SK-N-SH (cell line): ENCODE measurements around the gene PEPD. TPM values are rescaled to one million over a fixed set of nuclear protein-coding genes. Genes with fewer than 3 reads are reported as not detected.

Experiments
- CTCF ChIA-PET: fragments of 300-600, 350-600 bp; formaldehyde crosslinking; extraction: SDS; loops from one replicate; lab custom pipeline; 2021; lab: Yijun Ruan, JAX
- POLR2A ChIA-PET: fragments of 350-600 bp; sonication (Branson Sonifier 250); formaldehyde crosslinking; extraction: SDS; loops from one replicate; lab custom pipeline; 2020; ENCODE audit warnings: antibody characterized with exemption, inconsistent platforms; lab: Yijun Ruan, JAX
- DNase-seq: peaks from one replicate; pipeline ENCODE4 v3.0.0; 2012
- H2AFZ ChIP-seq: fragments of 200-600 bp; sonication (generic); 2 replicates; pipeline ENCODE4 v1.8.1; 2016; ENCODE audit warnings: antibody characterized with exemption, mild to moderate bottlenecking, low read depth
- H3F3A ChIP-seq: fragments of 200-600 bp; sonication (generic); replicated peaks from 2 replicates; pipeline ENCODE3; 2016; ENCODE audit warnings: antibody characterized with exemption, mild to moderate bottlenecking; ENCODE audit not compliant: insufficient read depth
- H3K27ac ChIP-seq, 2 experiments: fragments of 200-500 bp in 1 of 2; fragments of 200-600 bp in 1 of 2; sonication (Bioruptor generic) in 1 of 2; sonication (generic), shearing (Covaris generic) in 1 of 2; 2 replicates each; pipeline versions ENCODE4 v1.5.1 to v1.6.1; 2014 to 2016; ENCODE audit warnings: low read depth in 2 of 2, inconsistent platforms in 1 of 2, low read length in 1 of 2, mild to moderate bottlenecking in 1 of 2, mixed read lengths in 1 of 2
- H3K27me3 ChIP-seq: fragments of 200-600 bp; sonication (generic), shearing (Covaris generic); 2 replicates; pipeline ENCODE4 v1.6.1; 2016; ENCODE audit warnings: mixed run types; ENCODE audit not compliant: insufficient read depth
- H3K36me3 ChIP-seq, 2 experiments: fragments of 200-500 bp in 1 of 2; fragments of 200-600 bp in 1 of 2; sonication (Bioruptor generic) in 1 of 2; sonication (generic) in 1 of 2; replicated peaks in 1 of 2; 2 replicates each; pipeline versions ENCODE3 to v1.5.1; 2014 to 2016; ENCODE audit warnings: low read length in 1 of 2, mild to moderate bottlenecking in 1 of 2; ENCODE audit not compliant: insufficient read depth in 2 of 2, control insufficient read depth in 1 of 2
- H3K4me1 ChIP-seq, 2 experiments: fragments of 200-500 bp in 1 of 2; fragments of 200-600 bp in 1 of 2; sonication (Bioruptor generic) in 1 of 2; sonication (generic), shearing (Covaris generic) in 1 of 2; 2 replicates each; pipeline versions ENCODE4 v1.5.1 to v1.6.1; 2014 to 2016; ENCODE audit warnings: low read depth in 1 of 2, low read length in 1 of 2, mixed run types in 1 of 2; ENCODE audit not compliant: insufficient read depth in 2 of 2, control insufficient read depth in 1 of 2
- H3K4me2 ChIP-seq: fragments of 200-600 bp; sonication (generic), shearing (Covaris generic); 2 replicates; pipeline ENCODE4 v1.6.1; 2017; ENCODE audit warnings: mixed run types
- H3K4me3 ChIP-seq, 2 experiments: fragments of 200-500 bp in 1 of 2; fragments of 200-600 bp in 1 of 2; sonication (Bioruptor generic) in 1 of 2; sonication (generic), shearing (Covaris generic) in 1 of 2; 2 replicates each; pipeline versions ENCODE4 v1.5.1 to v1.8.1; 2014 to 2016; ENCODE audit warnings: low read depth in 2 of 2, inconsistent platforms in 1 of 2, low read length in 1 of 2, mild to moderate bottlenecking in 1 of 2, mixed read lengths in 1 of 2, moderate library complexity in 1 of 2
- H3K79me2 ChIP-seq: fragments of 200-600 bp; sonication (generic); 2 replicates; pipeline ENCODE4 v1.8.1; 2017; ENCODE audit warnings: mild to moderate bottlenecking; ENCODE audit not compliant: insufficient read depth
- H3K9ac ChIP-seq: fragments of 200-600 bp; sonication (generic); 2 replicates; pipeline ENCODE4 v1.6.1; 2017; ENCODE audit warnings: mixed run types
- H3K9me2 ChIP-seq: fragments of 200-600 bp; sonication (generic); 2 replicates; pipeline ENCODE4 v1.6.1; 2017; ENCODE audit warnings: mixed run types
- H3K9me3 ChIP-seq: fragments of 200-600 bp; sonication (generic); 2 replicates; pipeline ENCODE4 v1.6.1; 2017; ENCODE audit warnings: mixed run types, mild to moderate bottlenecking, moderate library complexity
- H4K20me1 ChIP-seq: fragments of 200-600 bp; sonication (generic); 2 replicates; pipeline ENCODE4 v1.6.1; 2017; ENCODE audit warnings: mild to moderate bottlenecking, mixed run types; ENCODE audit not compliant: insufficient read depth
- CHD2 ChIP-seq: fragments of 150-350 bp; IDR thresholded peaks from 2 replicates; pipeline ENCODE4 v1.6.1; 2018; ENCODE audit warnings: low read length; ENCODE audit not compliant: partially characterized antibody
- CTCF ChIP-seq: fragments of 200-600 bp; sonication (generic); IDR thresholded peaks from 2 replicates; pipeline ENCODE4 v1.6.1; 2017; ENCODE audit warnings: antibody characterized with exemption, mild to moderate bottlenecking, moderate library complexity
- EZH2phosphoT487 ChIP-seq: fragments of 200-600 bp; sonication (generic); IDR thresholded peaks from 2 replicates; pipeline ENCODE4 v1.6.1; 2017; ENCODE audit warnings: low read depth, mixed run types, mild to moderate bottlenecking, antibody characterized with exemption, moderate library complexity, borderline replicate concordance
- GABPA ChIP-seq: IDR thresholded peaks from 2 replicates; pipeline ENCODE4 v1.4.0; 2012; ENCODE audit warnings: low read depth, mild to moderate bottlenecking
- GATA2 ChIP-seq: sonication (generic); formaldehyde crosslinking; IDR thresholded peaks from 2 replicates; pipeline ENCODE4 v1.5.0; 2020; ENCODE audit warnings: mild to moderate bottlenecking, missing genetic modification reagents
- IRF3 ChIP-seq: fragments of 150-350 bp; IDR thresholded peaks from 2 replicates; pipeline ENCODE4 v1.6.1; 2016; ENCODE audit warnings: mild to moderate bottlenecking, low read depth, low read length
- JUND ChIP-seq: IDR thresholded peaks from 2 replicates; pipeline ENCODE4 v1.4.0; 2012
- MAX ChIP-seq: IDR thresholded peaks from 2 replicates; pipeline ENCODE4 v1.4.0; 2012; ENCODE audit warnings: low read depth
- MEF2A ChIP-seq: IDR thresholded peaks from 2 replicates; pipeline ENCODE4 v1.4.0; 2012; ENCODE audit warnings: low read depth, borderline replicate concordance
- PBX3 ChIP-seq: IDR thresholded peaks from 2 replicates; pipeline ENCODE4; 2012
- POLR2AphosphoS5 ChIP-seq: IDR thresholded peaks from 2 replicates; pipeline ENCODE4 v1.6.1; 2012; ENCODE audit warnings: low read depth, low read length
- RAD21 ChIP-seq: IDR thresholded peaks from 2 replicates; pipeline ENCODE4 v1.6.1; 2012; ENCODE audit warnings: mild to moderate bottlenecking, low read length
- RCOR1 ChIP-seq: fragments of 150-350 bp; IDR thresholded peaks from 2 replicates; pipeline ENCODE4 v1.6.1; 2017; ENCODE audit warnings: antibody characterized with exemption, low read length
- RXRA ChIP-seq: IDR thresholded peaks from 2 replicates; pipeline ENCODE4 v1.4.0; 2012; ENCODE audit warnings: low read depth, mild to moderate bottlenecking, borderline replicate concordance
- SMC3 ChIP-seq: IDR thresholded peaks from 2 replicates; pipeline ENCODE4 v1.6.1; 2012; ENCODE audit warnings: low read depth, low read length, improper control_type of control experiment
- TCF12 ChIP-seq: IDR thresholded peaks from 2 replicates; pipeline ENCODE4 v1.4.0; 2012
- TEAD4 ChIP-seq: IDR thresholded peaks from 2 replicates; pipeline ENCODE4 v1.4.0; 2012; ENCODE audit warnings: mild to moderate bottlenecking, borderline replicate concordance; ENCODE audit not compliant: insufficient read depth
- USF1 ChIP-seq: IDR thresholded peaks from 2 replicates; pipeline ENCODE4 v1.4.0; 2012; ENCODE audit warnings: low read depth, borderline replicate concordance
- USF2 ChIP-seq: fragments of 150-350 bp; IDR thresholded peaks from 2 replicates; pipeline ENCODE4 v1.6.1; 2017; ENCODE audit warnings: antibody characterized with exemption, low read length, low read depth, borderline replicate concordance
- YY1 ChIP-seq: IDR thresholded peaks from 2 replicates; pipeline ENCODE4 v1.4.0; 2012; ENCODE audit warnings: low read depth, mild to moderate bottlenecking
- WGBS: methylation state at CpG from one replicate; pipeline ENCODE4 v1.1.6; 2017; ENCODE audit warnings: low lambda C conversion rate; 5-methylcytosine and 5-hydroxymethylcytosine counted together
- polyA plus RNA-seq, 3 experiments: library from polyadenylated mRNA; depleted of rRNA; stranded (reverse); fragments of >200 nt; gene quantifications; 2 replicates each; pipeline ENCODE4 v1.2.3, GENCODE V29; 2012

The PEPD gene
- polyA plus RNA-seq, 1 of the 3 experiments (the other 2 are of a cell fraction): 88.9 TPM

- Histone ChIP-seq H3K4me3 (no peak overlapping the region), H3K9ac (no peak overlapping the region), H3F3A (no peaks in the 10 kb centered on the region), H3K4me2 (no peak overlapping the region), H4K20me1 (no peaks in the 10 kb centered on the region), H3K27ac (no peak overlapping the region), H3K4me1 (peaks cover 0 to 19% of the 10 kb centered on the region in 2 experiments; a peak in 1 of 4 replicates), H3K9me3 (no peaks in the 10 kb centered on the region), H3K27me3 (no peaks in the 10 kb centered on the region), H3K79me2 (no peaks in the 10 kb centered on the region), H3K36me3 (no peaks in the 10 kb centered on the region), H2AFZ (no peak overlapping the region), H3K9me2 (no peaks in the 10 kb centered on the region)
- DNase-seq: no peak
- WGBS: 87% methylated on average over 15 of the region's 22 CpGs
- no peak for TF ChIP-seq EZH2phosphoT487
- TF ChIP-seq GATA2 (CRISPR knock-in tag): no peak
- TF ChIP-seq MEF2A: no peak
- no peak for TF ChIP-seq YY1
- TF ChIP-seq IRF3: no peak
- TF ChIP-seq GABPA: no peak
- no peak for TF ChIP-seq SMC3
- no peak for TF ChIP-seq CHD2
- TF ChIP-seq USF1: no peak
- TF ChIP-seq POLR2AphosphoS5: no peak
- no peak for TF ChIP-seq RCOR1
- TF ChIP-seq TCF12: no peak
- no peak for TF ChIP-seq RAD21
- TF ChIP-seq CTCF: no peak
- no peak for TF ChIP-seq MAX
- TF ChIP-seq TEAD4: no peak
- TF ChIP-seq USF2: no peak
- no peak for TF ChIP-seq PBX3
- no peak for TF ChIP-seq JUND
- TF ChIP-seq RXRA: no peak
- CTCF ChIA-PET: interaction anchor here (1.3 to 4.5 kb wide), 4 partner anchors 12 to 669 kb away, joined by 4 to 137 read pairs (median 6); no protein-coding TSS in a partner anchor
- POLR2A ChIA-PET: no interaction called here
Measured at GRCh38 chr19:33427801-33428626, 93.6 kb downstream of the PEPD start.
